Measurements from ENCODE around the gene MUC5AC. TPM values are rescaled to one million over a fixed set of nuclear protein-coding genes. Genes with fewer than 3 reads are reported as not detected.
"Not testable (repeated sequence)": the region's sequence is repeated elsewhere in the genome, so short reads cannot be mapped to it uniquely, and the experiment has no call there.

Gene MUC5AC
- polyA plus RNA-seq, 3 donors = 0.01 TPM; not detected in 1

DNA sequence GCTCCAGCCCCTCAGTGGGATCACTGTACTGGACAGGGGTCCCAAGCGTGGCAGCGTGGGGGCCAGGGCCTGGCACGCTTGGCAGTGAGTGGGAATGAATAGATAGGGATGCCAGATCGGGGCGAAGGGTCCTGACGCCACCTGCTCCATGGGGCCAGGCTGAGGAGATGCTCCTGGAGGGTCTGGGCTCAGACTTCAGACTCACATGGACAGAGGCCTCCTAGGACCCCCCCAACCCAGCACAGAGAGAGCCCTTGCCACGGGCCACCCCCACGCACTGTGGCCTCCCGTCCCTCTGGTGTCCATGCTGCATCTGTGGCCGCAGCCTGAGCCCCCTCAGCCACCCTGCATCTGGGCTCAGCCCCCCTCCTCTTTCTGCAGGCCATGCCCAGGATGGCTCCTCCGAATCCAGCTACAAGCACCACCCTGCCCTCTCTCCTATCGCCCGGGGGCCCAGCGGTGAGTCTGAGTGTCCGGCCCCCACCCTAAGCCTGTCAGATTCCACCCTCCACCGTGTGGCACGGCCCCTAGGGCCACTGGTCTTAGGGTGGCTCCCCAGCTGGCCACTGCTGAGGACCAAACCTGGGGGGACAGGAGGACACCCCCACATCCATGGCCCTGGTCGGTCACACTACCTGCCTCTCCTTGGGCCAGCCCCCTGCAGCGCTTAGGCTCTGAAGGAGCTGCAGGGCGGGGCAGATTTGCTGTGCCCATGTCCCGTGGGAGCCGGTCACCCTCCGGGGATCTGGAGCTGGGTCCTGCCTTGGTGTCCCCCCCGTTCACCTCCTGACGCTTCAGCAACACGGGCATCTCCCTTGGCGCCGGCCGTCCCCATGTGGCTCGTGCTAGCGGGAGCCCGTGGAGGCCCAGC lies 2.7 kb downstream of the MUC5AC start:
- no peak for DNase-seq

DNA sequence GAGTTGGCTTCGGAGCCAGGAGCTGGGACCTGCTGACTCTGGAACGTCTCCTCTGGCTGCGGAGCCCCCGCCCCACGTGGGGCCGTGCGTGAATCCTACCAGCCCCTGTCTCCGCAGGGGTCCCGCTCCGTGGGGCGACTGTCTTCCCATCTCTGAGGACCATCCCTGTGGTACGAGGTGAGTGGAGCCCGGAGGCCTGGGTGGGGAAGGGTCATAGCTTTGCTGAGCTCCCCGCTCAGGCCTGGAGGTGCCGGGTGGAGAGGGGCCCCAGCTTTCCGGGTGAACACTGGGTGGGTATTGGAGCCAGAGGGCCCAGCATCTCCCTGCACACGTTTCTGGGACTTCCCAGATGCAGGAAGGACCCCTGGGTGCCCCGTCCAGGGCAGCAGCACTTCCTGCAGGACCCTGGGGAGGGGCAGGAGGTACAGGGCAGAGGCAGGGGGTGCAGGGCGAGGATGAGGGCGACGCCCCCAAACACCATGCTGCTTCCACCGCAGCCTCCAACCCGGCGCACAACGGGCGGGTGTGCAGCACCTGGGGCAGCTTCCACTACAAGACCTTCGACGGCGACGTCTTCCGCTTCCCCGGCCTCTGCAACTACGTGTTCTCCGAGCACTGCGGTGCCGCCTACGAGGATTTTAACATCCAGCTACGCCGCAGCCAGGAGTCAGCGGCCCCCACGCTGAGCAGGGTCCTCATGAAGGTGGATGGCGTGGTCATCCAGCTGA lies 3.8 kb downstream of the MUC5AC start:
- no peak for DNase-seq

DNA sequence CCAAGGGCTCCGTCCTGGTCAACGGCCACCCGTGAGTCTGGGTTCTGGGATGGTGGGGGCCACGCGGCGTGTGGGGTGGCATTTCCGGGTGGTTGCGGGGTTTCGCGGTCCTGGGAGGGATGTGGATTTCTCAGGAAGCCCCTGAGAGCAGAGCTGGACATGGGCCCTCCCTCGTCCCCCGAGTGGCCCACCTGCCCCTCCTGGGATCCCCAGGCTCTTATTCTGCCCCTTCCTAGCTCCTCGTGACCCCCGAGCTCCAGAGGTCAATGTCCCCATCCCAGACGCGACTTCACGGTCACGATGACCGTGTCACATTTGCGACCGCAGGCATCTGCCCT lies 4.4 kb downstream of the MUC5AC start:
- DNase-seq = no peak

DNA sequence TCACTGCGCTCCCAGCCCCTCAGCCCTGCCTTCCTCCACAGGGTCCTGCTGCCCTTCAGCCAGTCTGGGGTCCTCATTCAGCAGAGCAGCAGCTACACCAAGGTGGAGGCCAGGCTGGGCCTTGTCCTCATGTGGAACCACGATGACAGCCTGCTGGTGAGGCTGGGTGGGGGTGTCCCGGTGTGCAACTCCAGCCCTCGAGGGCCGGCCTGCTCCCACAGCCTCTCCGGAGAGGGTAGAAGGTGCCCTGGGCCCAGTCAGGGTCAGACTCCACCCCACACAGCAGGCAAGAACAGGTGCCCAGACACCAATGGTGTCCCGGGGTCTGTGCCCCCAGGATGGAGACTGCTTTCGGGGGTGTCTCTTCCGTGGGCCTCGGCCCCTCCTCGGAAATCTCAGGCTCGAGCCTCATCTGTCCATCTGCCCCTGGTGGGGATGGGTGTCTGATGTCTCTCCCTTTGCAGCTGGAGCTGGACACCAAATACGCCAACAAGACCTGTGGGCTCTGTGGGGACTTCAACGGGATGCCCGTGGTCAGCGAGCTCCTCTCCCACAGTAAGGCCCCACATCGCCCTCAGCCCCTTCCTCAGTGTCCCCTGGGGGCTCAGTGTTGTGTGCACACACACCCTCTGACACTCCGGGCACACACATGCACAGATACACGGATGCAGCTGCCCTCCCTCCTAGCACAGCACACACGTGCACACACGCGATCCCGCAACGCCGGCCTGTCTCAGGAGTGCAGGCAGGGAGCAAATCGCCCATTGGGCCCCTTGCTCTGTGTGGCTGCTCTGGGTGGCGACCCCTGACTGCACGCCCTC lies 4.9 kb downstream of the MUC5AC start:
- DNase-seq = no peak

DNA sequence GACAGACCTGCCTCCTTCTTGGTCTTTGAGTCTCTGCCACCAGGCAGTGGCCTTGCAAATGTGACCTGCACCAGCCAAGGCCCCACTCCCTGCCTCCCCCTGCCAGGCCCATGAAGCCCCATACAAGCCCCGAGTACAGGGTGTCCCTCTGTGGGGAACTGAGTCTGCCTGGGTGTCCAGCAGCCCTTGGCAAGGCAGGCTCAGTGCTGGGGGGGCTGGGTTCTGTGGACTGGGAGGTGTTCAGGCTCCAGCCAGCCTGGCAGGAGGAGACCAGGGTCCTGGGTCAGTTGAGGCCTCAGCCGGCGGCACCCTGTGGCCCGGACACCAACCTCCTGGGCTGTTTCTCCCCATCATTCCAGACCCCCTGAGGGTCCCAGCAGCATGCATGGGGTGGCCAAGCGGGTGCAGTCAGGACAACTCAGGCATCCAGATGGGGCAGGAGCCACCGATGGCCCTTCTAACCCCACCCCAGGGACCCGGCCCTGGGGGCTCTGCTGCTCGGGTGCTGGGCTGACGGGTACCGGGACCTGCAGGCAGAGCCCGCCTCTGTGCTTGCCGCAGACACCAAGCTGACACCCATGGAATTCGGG lies 5.7 kb downstream of the MUC5AC start:
- DNase-seq = no peak

DNA sequence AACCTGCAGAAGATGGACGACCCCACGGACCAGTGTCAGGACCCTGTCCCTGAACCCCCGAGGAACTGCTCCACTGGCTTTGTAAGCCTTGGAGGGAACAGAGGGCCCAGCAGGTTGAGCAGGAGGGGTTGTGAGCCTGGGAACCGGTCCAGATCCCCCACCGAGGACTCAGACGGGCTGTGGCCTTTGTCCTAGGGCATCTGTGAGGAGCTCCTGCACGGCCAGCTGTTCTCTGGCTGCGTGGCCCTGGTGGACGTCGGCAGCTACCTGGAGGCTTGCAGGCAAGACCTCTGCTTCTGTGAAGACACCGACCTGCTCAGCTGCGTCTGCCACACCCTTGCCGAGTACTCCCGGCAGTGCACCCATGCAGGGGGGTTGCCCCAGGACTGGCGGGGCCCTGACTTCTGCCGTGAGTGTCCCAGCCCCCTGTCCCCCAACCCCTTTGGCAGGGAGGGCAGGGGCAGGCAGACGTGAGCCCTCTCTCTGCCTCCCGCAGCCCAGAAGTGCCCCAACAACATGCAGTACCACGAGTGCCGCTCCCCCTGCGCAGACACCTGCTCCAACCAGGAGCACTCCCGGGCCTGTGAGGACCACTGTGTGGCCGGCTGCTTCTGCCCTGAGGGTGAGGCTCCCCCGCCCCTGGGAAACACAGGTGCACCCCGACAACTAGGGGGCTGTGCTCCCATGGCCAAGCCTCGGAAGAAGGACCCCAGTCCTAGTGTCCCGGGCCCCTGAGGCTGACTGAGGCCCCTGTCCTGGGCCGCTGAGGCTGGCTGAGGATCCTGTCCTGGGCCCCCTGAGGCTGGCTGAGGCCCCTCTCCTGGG lies 6.4 kb downstream of the MUC5AC start:
- DNase-seq = no peak

DNA sequence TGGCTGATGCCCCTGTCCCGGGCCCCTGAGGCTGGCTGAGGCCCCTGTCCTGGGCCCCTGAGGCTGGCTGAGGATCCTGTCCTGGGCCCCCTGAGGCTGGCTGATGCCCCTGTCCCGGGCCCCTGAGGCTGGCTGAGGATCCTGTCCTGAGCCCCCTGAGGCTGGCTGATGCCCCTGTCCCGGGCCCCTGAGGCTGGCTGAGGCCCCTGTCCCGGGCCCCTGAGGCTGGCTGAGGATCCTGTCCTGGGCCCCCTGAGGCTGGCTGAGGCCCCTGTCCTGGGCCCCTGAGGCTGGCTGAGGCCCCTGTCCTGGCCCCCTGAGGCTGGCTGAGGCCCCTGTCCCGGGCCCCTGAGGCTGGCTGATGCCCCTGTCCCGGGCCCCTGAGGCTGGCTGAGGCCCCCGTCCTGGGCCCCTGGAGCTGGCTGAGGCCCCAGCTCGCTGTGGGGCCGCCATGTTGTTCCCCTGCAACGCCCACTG lies 7.1 kb downstream of the MUC5AC start:
- DNase-seq = not testable (repeated sequence)

DNA sequence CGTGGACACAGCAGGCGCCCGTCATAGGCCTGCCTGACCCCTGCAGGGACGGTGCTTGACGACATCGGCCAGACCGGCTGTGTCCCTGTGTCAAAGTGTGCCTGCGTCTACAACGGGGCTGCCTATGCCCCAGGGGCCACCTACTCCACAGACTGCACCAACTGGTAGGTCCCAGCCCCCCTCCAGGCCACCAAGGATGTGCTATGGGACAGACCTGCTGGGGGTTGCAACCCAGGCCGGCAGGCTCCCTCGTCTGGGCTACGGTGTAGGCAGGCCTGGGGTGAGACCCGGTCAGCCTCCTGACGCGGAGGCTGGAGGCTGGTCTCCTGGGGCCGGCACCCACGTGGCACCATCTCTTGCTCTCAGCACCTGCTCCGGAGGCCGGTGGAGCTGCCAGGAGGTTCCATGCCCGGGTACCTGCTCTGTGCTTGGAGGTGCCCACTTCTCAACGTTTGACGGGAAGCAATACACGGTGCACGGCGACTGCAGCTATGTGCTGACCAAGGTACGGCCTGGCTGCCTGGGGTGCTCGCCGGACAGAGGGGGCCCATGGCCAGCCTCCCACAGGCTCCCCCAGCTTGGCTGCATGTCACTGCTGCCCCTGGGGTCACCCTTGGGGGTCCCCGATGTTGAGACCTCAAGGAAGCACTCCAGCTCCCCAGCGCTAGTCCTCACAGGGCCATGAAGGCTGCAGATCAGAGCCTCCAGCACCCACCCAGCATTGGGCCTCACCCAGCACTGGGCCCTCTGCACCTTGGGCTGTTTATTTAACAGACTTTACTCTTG lies 7.7 kb downstream of the MUC5AC start:
- DNase-seq = no peak

DNA sequence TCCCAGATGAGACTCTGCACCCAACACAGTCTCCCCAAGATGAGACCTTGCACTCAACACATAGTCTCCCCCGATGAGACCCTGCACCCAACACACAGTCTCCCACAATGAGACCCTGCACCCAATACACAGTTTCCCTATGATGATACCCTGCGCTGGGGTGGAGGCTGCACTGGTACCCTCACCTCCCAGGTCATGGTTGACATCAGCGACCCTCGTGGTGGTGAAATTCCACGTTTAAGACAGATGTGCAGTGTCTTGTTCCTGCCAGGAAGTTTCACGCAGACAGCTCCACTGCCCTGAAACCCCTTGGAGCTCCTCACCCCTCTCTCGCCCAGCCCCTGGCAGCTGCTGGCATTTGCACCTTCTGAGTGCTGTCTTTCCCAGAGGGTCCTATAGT lies 9.5 kb downstream of the MUC5AC start:
- DNase-seq = no peak

DNA sequence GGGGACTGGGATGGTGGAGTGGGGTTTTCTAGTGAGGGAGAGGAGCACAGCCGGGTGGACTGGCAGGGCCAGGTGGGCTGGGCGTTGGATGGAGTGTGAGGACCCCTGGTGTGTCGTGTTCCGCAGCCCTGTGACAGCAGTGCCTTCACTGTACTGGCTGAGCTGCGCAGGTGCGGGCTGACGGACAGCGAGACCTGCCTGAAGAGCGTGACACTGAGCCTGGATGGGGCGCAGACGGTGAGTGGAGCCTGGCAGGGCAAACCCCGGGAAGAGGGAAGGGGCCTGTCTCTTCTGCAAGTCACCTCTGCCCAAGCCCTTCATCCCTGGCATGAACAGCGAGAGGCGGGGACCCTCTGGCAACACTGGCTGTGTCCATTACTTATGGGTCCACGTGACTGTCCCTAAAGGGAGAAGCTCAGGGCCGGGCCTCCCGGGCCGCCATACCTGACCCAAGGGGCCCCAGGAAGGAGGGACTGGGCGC lies 10.0 kb downstream of the MUC5AC start:
- no peak for DNase-seq

DNA sequence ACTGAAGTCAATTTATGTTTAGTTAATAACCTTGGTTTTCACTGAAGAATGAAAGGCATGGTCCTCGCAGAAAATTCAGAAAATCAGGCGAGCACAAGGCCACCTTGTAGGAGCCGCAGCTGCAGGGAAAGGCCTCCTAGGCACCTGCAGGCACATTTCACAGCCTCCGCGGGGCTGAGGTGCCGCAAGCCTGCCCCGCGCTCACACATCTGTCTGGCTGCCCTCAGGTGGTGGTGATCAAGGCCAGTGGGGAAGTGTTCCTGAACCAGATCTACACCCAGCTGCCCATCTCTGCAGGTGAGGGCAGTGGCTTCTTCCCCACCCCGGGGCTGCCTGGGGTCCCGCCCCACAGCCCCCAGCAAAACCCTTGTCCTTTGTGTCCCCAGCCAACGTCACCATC lies 10.5 kb downstream of the MUC5AC start:
- DNase-seq = no peak

DNA sequence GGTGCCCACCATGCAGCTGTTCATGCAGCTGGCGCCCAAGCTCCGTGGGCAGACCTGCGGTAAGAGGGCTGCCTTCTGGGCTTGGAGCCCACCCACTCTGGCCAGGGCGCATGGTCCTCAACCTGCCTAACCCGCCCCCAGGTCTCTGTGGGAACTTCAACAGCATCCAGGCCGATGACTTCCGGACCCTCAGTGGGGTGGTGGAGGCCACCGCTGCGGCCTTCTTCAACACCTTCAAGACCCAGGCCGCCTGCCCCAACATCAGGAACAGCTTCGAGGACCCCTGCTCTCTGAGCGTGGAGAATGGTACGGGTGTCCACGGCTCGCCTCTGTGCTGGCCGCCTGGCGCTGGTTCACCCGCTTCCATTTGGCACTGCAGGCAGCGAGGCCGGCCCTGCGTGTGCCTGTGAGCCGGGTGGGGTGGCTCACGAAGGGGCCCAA lies 11.0 kb downstream of the MUC5AC start:
- no peak for DNase-seq

DNA sequence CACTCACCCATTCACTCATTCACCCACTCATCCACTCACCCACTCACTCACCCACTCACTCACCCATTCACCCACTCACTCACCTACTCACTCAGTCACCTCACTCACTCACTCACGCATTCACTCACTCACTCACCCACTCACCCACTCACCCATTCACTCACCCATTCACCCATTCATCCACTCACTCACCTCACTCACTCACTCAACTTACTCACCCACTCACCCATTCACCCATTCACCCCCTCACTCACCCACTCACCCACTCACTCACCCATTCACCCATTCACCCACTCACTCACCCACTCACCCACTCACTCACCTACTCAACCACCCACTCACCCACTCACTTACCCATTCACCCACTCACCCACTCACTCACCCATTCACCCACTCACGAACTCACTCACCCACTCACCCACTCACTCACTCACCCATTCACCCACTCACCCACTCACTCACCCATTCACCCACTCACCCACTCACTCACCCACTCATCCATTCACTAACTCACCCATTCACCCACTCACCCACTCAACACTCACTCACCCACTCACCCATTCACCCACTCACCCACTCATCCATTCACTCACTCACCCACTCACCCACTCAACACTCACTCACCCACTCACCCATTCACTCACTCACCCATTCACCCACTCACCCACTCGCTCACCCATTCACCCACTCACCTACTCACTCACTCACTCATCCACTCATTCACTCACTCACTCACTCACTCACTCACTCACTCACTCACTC lies 13.7 kb downstream of the MUC5AC start:
- no peak for DNase-seq

DNA sequence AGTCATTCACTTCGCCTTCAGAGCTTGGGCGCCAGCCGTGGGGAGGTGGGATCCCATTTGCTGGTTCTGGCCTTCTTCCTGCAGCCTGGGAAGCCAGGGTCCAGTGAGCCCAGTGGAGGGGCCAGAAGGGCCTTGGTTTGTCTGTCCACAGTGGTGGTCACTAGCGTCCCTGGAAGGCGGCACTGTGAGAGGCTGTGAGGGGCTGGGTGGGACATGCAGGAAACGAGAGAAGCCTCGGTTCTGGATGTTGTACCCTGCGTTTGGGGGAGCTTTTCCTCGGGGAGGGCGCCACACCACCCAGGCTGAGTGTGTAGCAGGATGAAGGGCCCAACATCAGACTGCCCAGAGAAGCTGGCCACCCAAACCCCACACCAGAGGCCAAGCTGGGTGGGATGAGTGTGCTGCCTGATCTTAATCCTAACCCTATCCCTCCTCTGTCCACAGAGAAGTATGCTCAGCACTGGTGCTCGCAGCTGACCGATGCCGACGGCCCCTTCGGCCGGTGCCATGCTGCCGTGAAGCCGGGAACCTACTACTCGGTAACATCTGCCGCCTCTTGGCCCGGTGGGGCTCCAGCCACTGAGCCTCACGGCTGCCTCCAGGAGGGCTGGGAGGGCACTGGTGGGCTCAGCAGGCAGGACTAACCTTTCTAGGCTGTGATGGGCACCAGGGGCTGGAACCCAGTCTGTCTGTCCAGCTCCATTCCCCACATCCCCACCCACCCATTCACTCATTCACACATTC lies 14.4 kb downstream of the MUC5AC start:
- DNase-seq = no peak

DNA sequence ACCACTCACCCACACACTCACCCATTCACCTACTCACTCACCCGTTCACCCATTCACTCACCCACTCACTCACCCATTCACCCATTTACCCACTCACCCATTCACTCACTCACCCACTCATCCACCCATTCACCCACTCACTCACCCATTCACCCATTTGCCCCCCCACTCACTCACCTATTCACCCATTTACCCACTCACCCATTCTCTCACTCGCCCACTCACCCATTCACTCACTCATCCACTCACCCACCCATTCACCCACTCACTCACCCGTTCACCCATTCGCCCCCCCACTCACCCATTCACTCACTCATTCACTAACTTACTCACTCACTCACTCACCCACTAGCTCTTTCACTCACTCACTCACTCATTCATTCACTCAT lies 15.0 kb downstream of the MUC5AC start:
- no peak for DNase-seq

DNA sequence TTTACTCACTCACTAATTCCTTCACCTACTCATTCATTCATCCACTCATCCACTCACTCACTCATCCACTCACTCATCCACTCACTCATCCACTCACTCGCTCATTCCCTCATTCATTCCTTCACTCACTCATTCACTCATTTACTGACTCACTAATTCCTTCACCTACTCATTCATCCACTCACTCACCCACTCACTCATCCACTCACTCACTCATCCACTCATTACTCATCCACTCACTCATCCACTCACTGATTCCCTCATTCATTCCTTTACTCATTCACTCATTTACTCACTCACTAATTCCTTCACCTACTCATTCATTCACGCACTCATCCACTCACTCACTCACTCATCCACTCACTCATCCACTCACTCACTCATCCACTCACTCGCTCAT lies 15.6 kb downstream of the MUC5AC start:
- DNase-seq = not testable (repeated sequence)

DNA sequence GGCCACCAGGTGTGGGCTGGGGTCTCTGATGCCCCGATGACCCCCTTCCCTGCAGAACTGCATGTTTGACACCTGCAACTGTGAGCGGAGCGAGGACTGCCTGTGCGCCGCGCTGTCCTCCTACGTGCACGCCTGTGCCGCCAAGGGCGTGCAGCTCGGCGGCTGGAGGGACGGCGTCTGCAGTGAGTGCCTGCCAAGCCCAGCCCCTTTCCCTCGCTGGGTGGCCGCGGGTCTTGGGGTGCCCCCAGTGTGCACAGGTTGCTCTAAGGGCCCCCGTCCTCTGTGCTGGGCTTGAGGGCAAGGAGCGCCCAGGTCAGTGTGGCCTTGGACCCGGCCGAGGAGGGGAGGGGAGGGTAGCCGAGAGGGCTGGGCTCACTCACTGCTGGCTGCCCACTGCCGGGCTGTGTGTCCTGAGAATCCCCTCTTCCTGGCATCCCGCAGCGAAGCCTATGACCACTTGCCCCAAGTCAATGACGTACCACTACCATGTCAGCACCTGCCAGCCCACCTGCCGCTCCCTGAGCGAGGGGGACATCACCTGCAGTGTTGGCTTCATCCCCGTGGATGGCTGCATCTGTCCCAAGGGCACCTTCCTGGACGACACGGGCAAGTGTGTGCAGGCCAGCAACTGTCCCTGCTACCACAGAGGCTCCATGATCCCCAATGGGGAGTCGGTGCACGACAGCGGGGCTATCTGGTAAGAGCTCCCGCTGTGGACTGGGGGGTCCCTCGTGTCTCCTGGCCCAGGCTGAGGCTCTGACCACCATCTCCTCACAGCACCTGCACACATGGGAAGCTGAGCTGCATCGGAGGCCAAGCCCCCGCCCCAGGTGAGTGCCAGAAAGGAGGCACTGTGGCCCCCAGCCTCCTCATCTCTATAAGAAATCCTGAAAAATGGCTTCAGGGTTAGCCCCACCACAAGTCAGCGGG lies 17.0 kb downstream of the MUC5AC start:
- no peak for DNase-seq

Measured in renal pelvis (tissue), 4 donors.